Fibroblast of lung (primary cell): Measurements from ENCODE around the gene WBP2NL. TPM values are rescaled to one million over a fixed set of nuclear protein-coding genes. Genes with fewer than 3 reads are reported as not detected.

Experiments used
- DNase-seq, 2 donors: peaks; one replicate each; pipeline versions ENCODE4 v3.0.0 to v3.0.0-alpha.2; 2010; ENCODE audit warnings: low read depth in 2 of 2
- H2AFZ ChIP-seq: 2 replicates; pipeline ENCODE4 v1.5.1; 2012; ENCODE audit warnings: low read length, control low read depth, inconsistent platforms
- H3K27ac ChIP-seq: 2 replicates; pipeline ENCODE4 v1.5.1; 2011; ENCODE audit warnings: low read length, control low read depth; ENCODE audit not compliant: insufficient read depth
- H3K27me3 ChIP-seq: 2 replicates; pipeline ENCODE4 v1.5.1; 2011; ENCODE audit warnings: mild to moderate bottlenecking, low read length; ENCODE audit not compliant: control insufficient read depth, insufficient read depth
- H3K36me3 ChIP-seq: 2 replicates; pipeline ENCODE4 v1.5.1; 2011; ENCODE audit warnings: low read length; ENCODE audit not compliant: control insufficient read depth, insufficient read depth
- H3K4me1 ChIP-seq: 2 replicates; pipeline ENCODE4 v1.5.1; 2011; ENCODE audit warnings: low read length; ENCODE audit not compliant: control insufficient read depth, insufficient read depth; ENCODE audit errors: extremely low read depth
- H3K4me2 ChIP-seq: 2 replicates; pipeline ENCODE4 v1.5.1; 2011; ENCODE audit warnings: low read length, control low read depth; ENCODE audit not compliant: insufficient read depth; ENCODE audit errors: extremely low read depth
- H3K4me3 ChIP-seq, 4 experiments: fragments of 200-600 bp in 1 of 4; sonication (generic) in 1 of 4; replicated peaks in 1 of 4; 2 replicates each; pipeline ENCODE4 v1.5.1; 2011 to 2016; ENCODE audit warnings: low read length in 4 of 4, low read depth in 3 of 4, mild to moderate bottlenecking in 3 of 4, control low read depth in 2 of 4, inconsistent platforms in 1 of 4, mixed read lengths in 1 of 4; ENCODE audit not compliant: insufficient read depth in 1 of 4; ENCODE audit errors: control extremely low read depth in 1 of 4
- H3K79me2 ChIP-seq: 2 replicates; pipeline ENCODE4 v1.5.1; 2012; ENCODE audit warnings: mild to moderate bottlenecking, low read length, inconsistent platforms; ENCODE audit not compliant: control insufficient read depth, insufficient read depth
- H3K9ac ChIP-seq: 2 replicates; pipeline ENCODE4 v1.5.1; 2011; ENCODE audit warnings: mild to moderate bottlenecking, low read length, control low read depth; ENCODE audit not compliant: insufficient read depth
- H3K9me3 ChIP-seq: 2 replicates; pipeline ENCODE4 v1.5.1; 2012; ENCODE audit warnings: low read depth, low read length; ENCODE audit not compliant: control insufficient read depth, insufficient read depth
- H4K20me1 ChIP-seq: 2 replicates; pipeline ENCODE4 v1.5.1; 2011; ENCODE audit warnings: low read length; ENCODE audit not compliant: control insufficient read depth, insufficient read depth; ENCODE audit errors: extremely low read depth
- EZH2 ChIP-seq: IDR thresholded peaks from 2 replicates; pipeline ENCODE4 v1.5.1; 2012; ENCODE audit warnings: low read length, control low read depth, mild to moderate bottlenecking; ENCODE audit errors: missing control alignments
- polyA plus RNA-seq, 2 donors: library from polyadenylated mRNA; depleted of rRNA in 1 of 2; stranded (reverse) in 1 of 2; unstranded in 1 of 2; fragments of >200 nt; gene quantifications; 2 replicates each; pipeline ENCODE4 v1.2.1, GENCODE V29; 2011 to 2012; ENCODE audit warnings: missing spikeins in 1 of 2
- total RNA-seq: library from RNA; depleted of rRNA; stranded (reverse); fragments of >200 nt; gene quantifications from 2 replicates; pipeline ENCODE4 v1.2.1, GENCODE V29; 2014
- TF ChIP-seq, protein P1 (sequence below), 2 donors: IDR thresholded peaks in 1 of 2; conservative IDR thresholded peaks in 1 of 2; 1 replicate in 1 of 2; 2 replicates in 1 of 2; pipeline ENCODE4 v1.5.1; 2011 to 2012; ENCODE audit warnings: low read length in 2 of 2, control low read depth in 1 of 2, inconsistent platforms in 1 of 2, low read depth in 1 of 2, mild to moderate bottlenecking in 1 of 2

The WBP2NL gene
- total and polyA plus RNA-seq, 2 donors (not counting 1 experiment from before 2014, with no cell fraction given) = 0.10 to 1.8 TPM

DNA sequence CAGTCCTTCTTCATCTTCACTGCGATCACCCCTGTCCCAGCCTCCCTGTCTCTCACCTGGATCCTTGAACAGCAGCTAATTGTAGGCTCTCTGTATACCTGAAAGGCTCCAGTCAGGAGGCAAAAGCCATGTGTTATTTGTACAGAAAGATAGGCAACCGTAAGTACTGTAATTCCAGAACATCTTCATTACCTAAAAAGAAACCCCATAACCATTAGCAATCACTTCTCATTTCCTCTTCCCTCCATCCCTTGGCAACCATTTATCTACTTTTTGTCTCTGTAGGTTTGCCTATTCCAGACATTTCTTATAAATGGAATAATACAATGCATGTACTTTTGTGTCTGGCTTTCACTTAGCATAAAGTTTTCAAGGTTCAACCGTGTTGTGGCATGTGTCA lies 54.2 kb downstream of the WBP2NL start:
- H3K4me2 ChIP-seq = no peak overlapping the region
- H3K27me3 ChIP-seq = no peaks in the 10 kb centered on the region
- H2AFZ ChIP-seq = no peak overlapping the region
- H3K79me2 ChIP-seq = no peaks in the 10 kb centered on the region
- no peaks in the 10 kb centered on the region for H4K20me1 ChIP-seq
- H3K36me3 ChIP-seq = no peaks in the 10 kb centered on the region
- no peak overlapping the region for H3K9ac ChIP-seq
- no peak for DNase-seq
- no peaks in the 10 kb centered on the region for H3K9me3 ChIP-seq
- no peaks in the 10 kb centered on the region for H3K4me1 ChIP-seq
- TF ChIP-seq, protein P1, sequence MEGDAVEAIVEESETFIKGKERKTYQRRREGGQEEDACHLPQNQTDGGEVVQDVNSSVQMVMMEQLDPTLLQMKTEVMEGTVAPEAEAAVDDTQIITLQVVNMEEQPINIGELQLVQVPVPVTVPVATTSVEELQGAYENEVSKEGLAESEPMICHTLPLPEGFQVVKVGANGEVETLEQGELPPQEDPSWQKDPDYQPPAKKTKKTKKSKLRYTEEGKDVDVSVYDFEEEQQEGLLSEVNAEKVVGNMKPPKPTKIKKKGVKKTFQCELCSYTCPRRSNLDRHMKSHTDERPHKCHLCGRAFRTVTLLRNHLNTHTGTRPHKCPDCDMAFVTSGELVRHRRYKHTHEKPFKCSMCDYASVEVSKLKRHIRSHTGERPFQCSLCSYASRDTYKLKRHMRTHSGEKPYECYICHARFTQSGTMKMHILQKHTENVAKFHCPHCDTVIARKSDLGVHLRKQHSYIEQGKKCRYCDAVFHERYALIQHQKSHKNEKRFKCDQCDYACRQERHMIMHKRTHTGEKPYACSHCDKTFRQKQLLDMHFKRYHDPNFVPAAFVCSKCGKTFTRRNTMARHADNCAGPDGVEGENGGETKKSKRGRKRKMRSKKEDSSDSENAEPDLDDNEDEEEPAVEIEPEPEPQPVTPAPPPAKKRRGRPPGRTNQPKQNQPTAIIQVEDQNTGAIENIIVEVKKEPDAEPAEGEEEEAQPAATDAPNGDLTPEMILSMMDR (conservative IDR thresholded peaks at IDR 0.05 in 1 of 2, IDR thresholded peaks at IDR 0.05 in 1 of 2; ENCODE audit: low read depth in 1 of 2, low read length in 2 of 2) = no peak
- TF ChIP-seq EZH2 = no peak
- no peak overlapping the region for H3K4me3 ChIP-seq
- no peak overlapping the region for H3K27ac ChIP-seq

DNA sequence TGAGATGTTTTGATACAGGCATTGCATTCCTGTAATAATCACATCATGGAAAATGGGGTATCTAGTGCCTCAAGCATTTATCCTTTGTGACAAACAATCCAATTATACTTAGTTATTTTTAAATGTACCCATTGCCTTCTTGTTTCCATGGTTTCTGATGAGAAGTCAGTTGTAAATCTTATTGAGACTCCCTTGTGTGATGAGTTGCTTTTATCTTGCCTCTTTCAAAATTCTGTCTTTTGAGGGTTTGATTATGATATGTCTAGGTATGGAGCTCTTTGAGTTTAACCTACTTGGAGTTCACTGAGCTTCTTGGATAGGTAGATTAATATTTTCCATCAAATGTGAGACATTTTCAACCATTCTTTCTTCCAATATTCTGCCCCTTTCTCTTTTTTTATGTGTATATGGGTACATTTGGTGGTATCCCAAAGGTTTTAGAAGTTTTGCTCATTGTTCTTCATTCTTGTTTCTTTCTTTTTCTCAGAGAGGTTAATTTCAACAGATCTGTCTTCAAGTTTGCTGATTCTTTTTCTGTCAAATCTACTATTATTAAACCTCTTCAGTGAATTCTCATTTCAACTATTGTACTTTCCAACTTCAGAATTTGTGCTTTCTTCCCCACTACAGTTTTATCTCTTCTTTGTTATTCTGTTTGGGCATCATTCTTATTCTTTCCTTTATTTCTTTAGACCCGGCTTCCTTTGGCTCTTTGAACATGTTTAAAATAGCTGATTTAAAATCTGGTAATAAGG lies 58.3 kb downstream of the WBP2NL start:
- Histone ChIP-seq H3K4me3 (no peak overlapping the region), H3K27me3 (no peaks in the 10 kb centered on the region), H3K9ac (no peak overlapping the region), H4K20me1 (no peaks in the 10 kb centered on the region), H3K4me1 (no peaks in the 10 kb centered on the region), H3K79me2 (no peaks in the 10 kb centered on the region), H3K27ac (no peak overlapping the region), H2AFZ (no peak overlapping the region), H3K36me3 (peaks cover 6% of the 10 kb centered on the region), H3K4me2 (no peak overlapping the region), H3K9me3 (no peaks in the 10 kb centered on the region)
- no peak for TF ChIP-seq EZH2
- TF ChIP-seq, protein P1 (conservative IDR thresholded peaks at IDR 0.05 in 1 of 2, IDR thresholded peaks at IDR 0.05 in 1 of 2; ENCODE audit: low read depth in 1 of 2, low read length in 2 of 2) = no peak
- DNase-seq = no peak

DNA sequence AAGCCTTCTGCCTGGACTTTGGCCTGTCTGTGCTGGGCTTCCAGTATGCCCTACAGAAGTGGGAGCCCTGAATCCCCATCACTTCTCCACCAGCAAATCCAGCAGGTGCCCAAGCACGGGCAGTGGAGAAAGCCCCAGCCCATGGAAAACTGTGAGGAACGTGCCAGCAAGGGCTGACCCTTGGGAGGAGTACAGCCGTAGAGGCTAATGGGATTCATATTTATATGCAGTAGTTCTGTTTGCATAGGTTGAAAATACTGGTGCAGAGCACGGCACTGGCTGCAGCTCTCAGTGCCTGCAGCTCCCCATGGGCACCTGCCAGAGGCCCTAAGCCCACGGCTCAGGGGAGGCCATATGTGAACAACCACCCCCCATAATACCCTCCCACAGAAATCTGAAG lies 61.9 kb downstream of the WBP2NL start:
- Histone ChIP-seq H3K4me2 (no peak overlapping the region), H4K20me1 (no peaks in the 10 kb centered on the region), H3K27ac (no peak overlapping the region), H3K36me3 (peaks cover 12% of the 10 kb centered on the region), H2AFZ (no peak overlapping the region), H3K4me3 (no peak overlapping the region), H3K9me3 (no peaks in the 10 kb centered on the region), H3K9ac (no peak overlapping the region), H3K27me3 (no peaks in the 10 kb centered on the region), H3K79me2 (no peaks in the 10 kb centered on the region), H3K4me1 (no peaks in the 10 kb centered on the region)
- TF ChIP-seq EZH2 = no peak
- TF ChIP-seq, protein P1 (conservative IDR thresholded peaks at IDR 0.05 in 1 of 2, IDR thresholded peaks at IDR 0.05 in 1 of 2; ENCODE audit: low read depth in 1 of 2, low read length in 2 of 2) = no peak
- DNase-seq = no peak
